Prostate gland (tissue), 2 donors: ENCODE measurements around the gene SLC38A1. TPM values are rescaled to one million over a fixed set of nuclear protein-coding genes. Genes with fewer than 3 reads are reported as not detected.

Source experiments
- DNase-seq: peaks from one replicate; pipeline ENCODE4 v3.0.0-alpha.2; 2019; ENCODE audit warnings: low spot score
- H3K27ac ChIP-seq, 2 donors: fragments of 200-600 bp; sonication (generic); 2 replicates each; pipeline ENCODE4 v1.5.1; 2017 to 2019
- H3K27me3 ChIP-seq: fragments of 200-600 bp; sonication (generic); replicated peaks from 2 replicates; pipeline ENCODE4 v1.5.1; 2019; ENCODE audit not compliant: insufficient read depth
- H3K36me3 ChIP-seq, 2 donors: fragments of 200-600 bp; sonication (generic); 1 replicate in 1 of 2; 2 replicates in 1 of 2; pipeline versions ENCODE4 v1.5.1 to v1.8.1; 2017 to 2019
- H3K4me1 ChIP-seq: fragments of 200-600 bp; sonication (generic); replicated peaks from 2 replicates; pipeline ENCODE4 v1.5.1; 2019
- H3K4me3 ChIP-seq, 2 donors: fragments of 200-600 bp; sonication (generic); 2 replicates each; pipeline ENCODE4 v1.5.1; 2017 to 2019
- H3K9me3 ChIP-seq: fragments of 200-600 bp; sonication (generic); 2 replicates; pipeline ENCODE4 v1.5.1; 2017
- POLR2A ChIP-seq: fragments of 450-650 bp; IDR thresholded peaks from one replicate; pipeline ENCODE4 v1.6.1; 2016; ENCODE audit warnings: antibody characterized with exemption, mild to moderate bottlenecking
- POLR2AphosphoS5 ChIP-seq: sonication (generic); formaldehyde crosslinking; IDR thresholded peaks from one replicate; pipeline ENCODE4 v1.6.1; 2017; ENCODE audit warnings: antibody characterized with exemption
- WGBS: methylation state at CpG from one replicate; pipeline ENCODE4 v1.1.5; 2018; 5-methylcytosine and 5-hydroxymethylcytosine counted together
- intact Hi-C: fragments of 100-400 bp; cut with DNase I; formaldehyde crosslinking; loops from one replicate; pipeline ENCODE4 v1.14.2; 2022
- total RNA-seq, 2 donors: library from RNA; depleted of rRNA; stranded (reverse); fragments of >200 nt; gene quantifications; one replicate each; pipeline ENCODE4 v1.1.0, GENCODE V29; 2016
- TF ChIP-seq, protein P1 (sequence below), 4 experiments: fragments of 200-600 bp in 2 of 4; fragments of 450-650 bp in 2 of 4; sonication (generic) in 2 of 4; IDR thresholded peaks; 1 replicate in 3 of 4; 2 replicates in 1 of 4; pipeline ENCODE4 v1.5.1; 2016 to 2019; ENCODE audit warnings: antibody characterized with exemption in 4 of 4, mild to moderate bottlenecking in 2 of 4, moderate library complexity in 2 of 4

SLC38A1 gene
- total RNA-seq, 2 donors from 2014 or later: 24.1 to 45.1 TPM

DNA sequence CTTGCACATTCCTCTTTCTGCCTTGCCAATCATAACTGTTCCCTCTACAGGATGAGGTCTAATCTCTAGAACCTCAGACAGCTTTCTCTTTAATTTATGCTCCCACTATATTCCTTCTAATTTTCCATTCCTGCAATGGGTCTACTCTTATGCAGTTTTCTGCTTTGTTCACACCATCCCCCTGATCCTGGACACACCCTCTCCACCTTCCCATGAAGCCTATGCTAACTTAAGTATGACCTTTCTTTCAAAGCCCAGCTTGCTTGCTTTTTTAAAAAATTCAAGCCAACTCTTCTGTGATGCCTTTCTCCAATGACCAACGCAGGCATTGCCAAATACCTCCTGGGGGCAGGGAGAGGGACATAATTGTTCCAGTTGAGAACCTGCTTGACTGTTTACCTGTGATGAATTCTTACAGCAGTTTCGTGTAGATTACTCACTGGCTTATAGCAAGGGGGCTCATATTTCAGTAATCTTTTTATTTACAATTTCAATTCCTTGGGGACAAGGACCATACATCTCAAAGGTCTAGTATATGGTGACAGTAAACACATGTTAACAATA lies 7.8 kb downstream of the SLC38A1 start:
- no peaks in the 10 kb centered on the region for H3K36me3 ChIP-seq
- TF ChIP-seq POLR2AphosphoS5 (peak; percentile 9), POLR2A (no peak)
- 58% methylated on average over 2 of the region's 2 CpGs for WGBS
- intact Hi-C loops: loop anchor here (10.0 kb wide), 1 partner anchor 404 kb away; no protein-coding TSS in a partner anchor
- H3K4me3 ChIP-seq: no peak overlapping the region
- DNase-seq: peak; percentile 22
- no peaks in the 10 kb centered on the region for H3K27me3 ChIP-seq
- no peaks in the 10 kb centered on the region for H3K4me1 ChIP-seq
- peak overlapping the region; percentile 44 to 54 for H3K27ac ChIP-seq
- no peaks in the 10 kb centered on the region for H3K9me3 ChIP-seq

DNA sequence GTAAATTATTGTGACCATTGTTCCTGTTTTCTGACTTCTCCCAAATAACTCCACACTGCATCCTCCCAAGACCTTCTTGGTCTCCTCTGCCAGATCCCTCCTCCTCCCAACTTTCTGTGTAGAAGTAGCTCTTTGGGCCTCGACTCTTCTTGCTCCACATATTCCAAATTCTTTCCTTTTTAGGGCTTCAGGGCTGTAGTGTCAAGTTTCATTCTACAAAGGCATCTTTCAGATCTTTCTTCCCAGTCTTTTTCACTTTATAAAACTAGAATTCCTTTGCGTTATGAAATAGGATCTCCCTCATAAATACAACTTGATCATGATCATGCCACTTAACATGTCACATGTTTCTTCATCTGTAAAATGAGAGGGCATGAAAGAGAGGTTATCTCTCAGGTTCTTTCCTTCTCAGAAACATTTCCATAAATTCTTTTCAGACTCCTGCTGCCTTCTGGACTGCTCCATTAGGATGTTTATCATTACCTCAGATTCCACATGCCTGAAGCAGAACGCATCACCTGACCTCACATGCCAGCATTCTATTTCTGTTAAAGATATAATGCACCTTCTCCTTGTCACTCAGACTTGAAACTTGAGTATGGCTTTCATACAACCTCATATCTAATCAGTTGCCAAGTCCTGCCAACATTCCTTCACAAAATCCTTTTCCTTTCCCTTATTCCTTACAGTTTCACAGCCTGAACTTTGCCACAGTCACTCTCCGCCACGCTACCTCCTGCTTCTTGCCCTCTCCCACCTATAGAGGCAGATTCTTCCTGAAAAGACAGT lies 8.5 kb downstream of the SLC38A1 start:
- 44% methylated on average over 5 of the region's 5 CpGs for WGBS
- Histone ChIP-seq H3K27me3 (no peaks in the 10 kb centered on the region), H3K4me3 (no peak overlapping the region), H3K4me1 (no peaks in the 10 kb centered on the region), H3K27ac (peak overlapping the region; percentile 44 to 54), H3K36me3 (no peaks in the 10 kb centered on the region), H3K9me3 (no peaks in the 10 kb centered on the region)
- peak; percentile 46 for TF ChIP-seq POLR2AphosphoS5
- no peak for TF ChIP-seq POLR2A
- TF ChIP-seq, protein P1, sequence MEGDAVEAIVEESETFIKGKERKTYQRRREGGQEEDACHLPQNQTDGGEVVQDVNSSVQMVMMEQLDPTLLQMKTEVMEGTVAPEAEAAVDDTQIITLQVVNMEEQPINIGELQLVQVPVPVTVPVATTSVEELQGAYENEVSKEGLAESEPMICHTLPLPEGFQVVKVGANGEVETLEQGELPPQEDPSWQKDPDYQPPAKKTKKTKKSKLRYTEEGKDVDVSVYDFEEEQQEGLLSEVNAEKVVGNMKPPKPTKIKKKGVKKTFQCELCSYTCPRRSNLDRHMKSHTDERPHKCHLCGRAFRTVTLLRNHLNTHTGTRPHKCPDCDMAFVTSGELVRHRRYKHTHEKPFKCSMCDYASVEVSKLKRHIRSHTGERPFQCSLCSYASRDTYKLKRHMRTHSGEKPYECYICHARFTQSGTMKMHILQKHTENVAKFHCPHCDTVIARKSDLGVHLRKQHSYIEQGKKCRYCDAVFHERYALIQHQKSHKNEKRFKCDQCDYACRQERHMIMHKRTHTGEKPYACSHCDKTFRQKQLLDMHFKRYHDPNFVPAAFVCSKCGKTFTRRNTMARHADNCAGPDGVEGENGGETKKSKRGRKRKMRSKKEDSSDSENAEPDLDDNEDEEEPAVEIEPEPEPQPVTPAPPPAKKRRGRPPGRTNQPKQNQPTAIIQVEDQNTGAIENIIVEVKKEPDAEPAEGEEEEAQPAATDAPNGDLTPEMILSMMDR (IDR thresholded peaks at IDR 0.05): no peak
- intact Hi-C loops: loop anchor here (10.0 kb wide), 1 partner anchor 404 kb away; no protein-coding TSS in a partner anchor
- DNase-seq: no peak

DNA sequence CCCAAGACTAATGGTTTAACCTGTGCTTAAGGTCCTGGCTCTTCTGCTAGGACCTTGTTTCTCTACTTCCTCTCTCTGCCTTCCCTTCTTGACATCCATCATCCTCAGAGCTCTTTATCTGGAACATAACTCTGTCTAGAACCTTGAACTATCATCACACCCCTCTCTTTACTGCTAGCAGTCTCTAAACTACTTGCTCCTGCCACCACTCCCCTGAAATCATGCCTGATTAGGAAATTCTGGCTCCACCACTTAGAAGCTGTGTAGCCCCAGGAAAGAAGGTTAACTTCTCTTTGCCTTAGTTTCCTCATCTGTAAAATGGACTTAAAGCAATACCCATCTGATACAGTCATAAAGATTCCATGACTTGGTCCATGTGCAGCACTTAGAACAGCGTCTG lies 9.1 kb downstream of the SLC38A1 start:
- 43% methylated on average over 1 of the region's 1 CpG for WGBS
- Histone ChIP-seq H3K9me3 (no peaks in the 10 kb centered on the region), H3K27ac (peak overlapping the region in 1 of 2 donors; percentile 54), H3K36me3 (no peaks in the 10 kb centered on the region), H3K4me1 (no peaks in the 10 kb centered on the region), H3K4me3 (no peak overlapping the region), H3K27me3 (no peaks in the 10 kb centered on the region)
- intact Hi-C loops: loop anchor here (10.0 kb wide), 1 partner anchor 405 kb away; no protein-coding TSS in a partner anchor
- TF ChIP-seq POLR2A (no peak), POLR2AphosphoS5 (no peak)
- TF ChIP-seq, protein P1 (IDR thresholded peaks at IDR 0.05): no peak
- DNase-seq: no peak

DNA sequence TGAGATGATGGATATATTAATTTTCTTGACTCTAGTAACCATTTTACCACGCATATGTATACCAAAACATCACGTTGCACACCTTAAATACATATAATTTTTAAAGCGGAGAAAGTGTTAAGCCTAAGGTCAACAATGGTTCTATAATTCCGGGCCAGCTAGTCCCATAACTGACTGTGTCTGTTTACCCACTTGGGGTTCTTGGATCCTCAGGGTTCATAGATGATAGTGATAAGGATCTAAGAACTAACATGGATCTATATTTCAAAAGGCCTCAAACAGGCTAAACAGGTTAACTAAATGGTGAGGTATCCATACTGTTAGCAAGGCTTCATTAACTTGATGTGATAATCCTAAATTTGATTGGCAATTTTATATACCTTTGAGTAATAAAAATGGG lies 9.8 kb downstream of the SLC38A1 start:
- WGBS: 45% methylated on average over 4 of the region's 4 CpGs
- H3K27ac ChIP-seq: no peak overlapping the region
- intact Hi-C loops: no loop called here
- no peaks in the 10 kb centered on the region for H3K4me1 ChIP-seq
- TF ChIP-seq POLR2AphosphoS5: peak; percentile 36
- TF ChIP-seq, protein P1 (IDR thresholded peaks at IDR 0.05): no peak
- no peak for TF ChIP-seq POLR2A
- H3K36me3 ChIP-seq: no peaks in the 10 kb centered on the region
- DNase-seq: peak; percentile 15
- no peak overlapping the region for H3K4me3 ChIP-seq
- H3K9me3 ChIP-seq: no peaks in the 10 kb centered on the region
- no peaks in the 10 kb centered on the region for H3K27me3 ChIP-seq

DNA sequence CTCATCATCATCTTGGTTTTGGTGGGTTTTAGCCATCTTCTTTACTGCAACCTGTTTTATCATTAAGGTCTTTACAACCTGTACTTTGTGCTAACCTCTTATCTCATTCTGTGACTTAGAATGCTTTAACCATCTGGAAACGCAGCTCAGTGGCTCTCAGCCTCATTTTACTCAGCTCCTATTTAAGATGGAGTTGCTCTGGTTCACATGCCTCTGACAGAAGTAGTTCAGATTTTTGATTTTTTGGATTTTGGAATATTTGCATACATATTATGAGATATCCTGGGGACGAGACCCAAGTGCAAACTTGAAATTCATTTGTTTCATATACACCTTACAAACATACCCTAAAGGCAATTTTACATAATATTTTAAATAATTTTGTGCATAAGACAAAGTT lies 10.7 kb downstream of the SLC38A1 start:
- H3K36me3 ChIP-seq: no peaks in the 10 kb centered on the region
- no peak for DNase-seq
- intact Hi-C loops: no loop called here
- H3K27ac ChIP-seq: no peak overlapping the region
- H3K4me1 ChIP-seq: no peaks in the 10 kb centered on the region
- H3K4me3 ChIP-seq: no peak overlapping the region
- WGBS: 69% methylated on average over 2 of the region's 2 CpGs
- no peaks in the 10 kb centered on the region for H3K27me3 ChIP-seq
- H3K9me3 ChIP-seq: no peaks in the 10 kb centered on the region
- TF ChIP-seq POLR2A (no peak), POLR2AphosphoS5 (no peak)
- TF ChIP-seq, protein P1 (IDR thresholded peaks at IDR 0.05): no peak
